ENCODE measurements around the gene OR9A4.

The OR9A4 gene

DNA sequence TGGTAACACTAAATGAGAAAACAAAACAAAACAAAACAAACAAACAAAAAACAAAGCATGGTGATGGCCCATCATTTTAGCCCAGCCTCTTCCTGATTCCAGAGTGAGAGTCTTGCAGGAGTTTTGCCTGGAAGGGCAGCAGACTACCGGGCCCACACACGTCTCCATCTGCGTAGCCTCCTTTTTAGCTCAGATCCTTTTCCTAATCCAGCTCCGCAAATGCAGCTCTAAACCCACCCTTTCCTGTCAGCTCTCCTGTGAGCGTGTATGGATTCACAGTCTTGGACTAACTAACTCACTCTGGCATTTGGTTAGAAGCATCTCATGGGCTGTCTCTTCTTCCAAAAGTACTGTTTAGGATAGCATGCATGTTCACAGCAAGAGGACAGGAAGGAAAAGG lies 14.0 kb downstream of the OR9A4 start:
- no peaks in the 10 kb centered on the region for H3K4me1 Mint-ChIP-seq
- no peak overlapping the region for H3K27ac Mint-ChIP-seq
- peaks cover 3% of the 10 kb centered on the region for H3K9me3 Mint-ChIP-seq
- no peaks in the 10 kb centered on the region for H3K36me3 Mint-ChIP-seq (ENCODE audit: low read depth)
- TF ChIP-seq, protein P1, sequence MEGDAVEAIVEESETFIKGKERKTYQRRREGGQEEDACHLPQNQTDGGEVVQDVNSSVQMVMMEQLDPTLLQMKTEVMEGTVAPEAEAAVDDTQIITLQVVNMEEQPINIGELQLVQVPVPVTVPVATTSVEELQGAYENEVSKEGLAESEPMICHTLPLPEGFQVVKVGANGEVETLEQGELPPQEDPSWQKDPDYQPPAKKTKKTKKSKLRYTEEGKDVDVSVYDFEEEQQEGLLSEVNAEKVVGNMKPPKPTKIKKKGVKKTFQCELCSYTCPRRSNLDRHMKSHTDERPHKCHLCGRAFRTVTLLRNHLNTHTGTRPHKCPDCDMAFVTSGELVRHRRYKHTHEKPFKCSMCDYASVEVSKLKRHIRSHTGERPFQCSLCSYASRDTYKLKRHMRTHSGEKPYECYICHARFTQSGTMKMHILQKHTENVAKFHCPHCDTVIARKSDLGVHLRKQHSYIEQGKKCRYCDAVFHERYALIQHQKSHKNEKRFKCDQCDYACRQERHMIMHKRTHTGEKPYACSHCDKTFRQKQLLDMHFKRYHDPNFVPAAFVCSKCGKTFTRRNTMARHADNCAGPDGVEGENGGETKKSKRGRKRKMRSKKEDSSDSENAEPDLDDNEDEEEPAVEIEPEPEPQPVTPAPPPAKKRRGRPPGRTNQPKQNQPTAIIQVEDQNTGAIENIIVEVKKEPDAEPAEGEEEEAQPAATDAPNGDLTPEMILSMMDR (IDR thresholded peaks at IDR 0.05; ENCODE audit: unreplicated experiment in 3 of 3): no peak
- H3K27me3 Mint-ChIP-seq (ENCODE audit: low read depth): no peaks in the 10 kb centered on the region
- no peak overlapping the region for H3K4me3 Mint-ChIP-seq

DNA sequence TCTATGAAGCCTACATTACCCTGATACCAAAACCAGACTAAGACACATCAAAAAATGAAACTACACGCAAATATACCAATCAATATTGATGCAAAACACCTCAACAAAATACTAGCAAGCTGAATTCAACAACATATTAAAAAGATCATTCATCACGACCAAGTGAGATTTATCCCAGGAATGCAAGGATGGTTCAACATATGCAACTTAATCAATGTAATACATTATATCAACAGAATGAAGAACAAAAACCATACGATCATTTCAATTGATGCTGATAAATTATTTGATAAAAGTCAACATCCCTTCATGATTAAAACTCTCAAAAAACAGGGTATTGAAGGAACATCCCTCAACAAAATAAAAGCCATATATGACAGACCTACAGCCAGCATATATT lies 24.9 kb downstream of the OR9A4 start:
- Mint-ChIP-seq H3K36me3 (ENCODE audit: low read depth) (no peaks in the 10 kb centered on the region), H3K4me1 (no peaks in the 10 kb centered on the region), H3K27ac (no peak overlapping the region), H3K27me3 (ENCODE audit: low read depth) (no peaks in the 10 kb centered on the region), H3K4me3 (no peak overlapping the region), H3K9me3 (peaks cover 24% of the 10 kb centered on the region)
- TF ChIP-seq, protein P1 (IDR thresholded peaks at IDR 0.05; ENCODE audit: unreplicated experiment in 3 of 3): no peak

DNA sequence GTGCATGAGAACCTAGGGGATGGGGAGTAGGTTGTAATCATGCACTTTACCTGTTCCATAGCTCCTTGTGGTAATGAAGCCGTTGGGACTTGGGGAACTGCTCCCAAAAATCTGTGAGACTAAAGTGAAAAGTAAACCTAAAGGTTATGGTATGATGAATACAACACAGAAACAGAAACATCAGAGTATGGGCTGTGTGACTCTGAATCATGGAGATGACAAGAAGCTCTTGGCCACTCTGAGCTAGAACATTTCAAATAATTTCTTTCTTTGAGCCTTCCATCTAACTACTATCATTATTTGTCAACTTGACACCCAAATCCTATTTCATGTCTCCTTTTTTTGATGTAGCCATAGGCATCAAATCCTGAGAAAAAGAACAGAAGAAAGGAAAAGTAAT lies 27.6 kb downstream of the OR9A4 start:
- Mint-ChIP-seq H3K4me1 (no peaks in the 10 kb centered on the region), H3K36me3 (ENCODE audit: low read depth) (no peaks in the 10 kb centered on the region), H3K27ac (no peak overlapping the region), H3K27me3 (ENCODE audit: low read depth) (no peaks in the 10 kb centered on the region), H3K4me3 (no peak overlapping the region), H3K9me3 (peaks cover 22% of the 10 kb centered on the region)
- TF ChIP-seq, protein P1 (IDR thresholded peaks at IDR 0.05; ENCODE audit: unreplicated experiment in 3 of 3): no peak

DNA sequence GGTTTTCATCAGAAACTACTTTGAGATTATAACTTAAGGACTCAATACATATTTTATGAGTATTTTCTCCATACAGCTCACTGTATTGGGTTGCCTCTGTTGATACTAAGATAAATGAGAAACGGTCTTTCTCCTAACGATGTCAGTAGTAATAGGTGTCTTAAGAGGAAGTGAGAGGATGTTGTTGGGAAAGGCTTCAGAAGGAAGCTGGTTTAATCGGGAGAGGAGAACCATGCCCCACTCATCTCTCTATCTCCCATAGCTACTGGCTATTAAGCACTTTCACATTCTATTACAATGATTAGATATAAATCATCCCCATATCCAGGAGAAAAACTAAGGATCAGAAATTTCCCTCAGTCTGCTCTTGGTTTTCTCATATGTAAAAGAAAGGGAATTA lies 28.6 kb downstream of the OR9A4 start:
- H3K9me3 Mint-ChIP-seq: peaks cover 14% of the 10 kb centered on the region
- no peak overlapping the region for H3K27ac Mint-ChIP-seq
- H3K27me3 Mint-ChIP-seq (ENCODE audit: low read depth): no peaks in the 10 kb centered on the region
- H3K4me3 Mint-ChIP-seq: no peak overlapping the region
- no peaks in the 10 kb centered on the region for H3K4me1 Mint-ChIP-seq
- H3K36me3 Mint-ChIP-seq (ENCODE audit: low read depth): no peaks in the 10 kb centered on the region
- TF ChIP-seq, protein P1 (IDR thresholded peaks at IDR 0.05; ENCODE audit: unreplicated experiment in 3 of 3): no peak

DNA sequence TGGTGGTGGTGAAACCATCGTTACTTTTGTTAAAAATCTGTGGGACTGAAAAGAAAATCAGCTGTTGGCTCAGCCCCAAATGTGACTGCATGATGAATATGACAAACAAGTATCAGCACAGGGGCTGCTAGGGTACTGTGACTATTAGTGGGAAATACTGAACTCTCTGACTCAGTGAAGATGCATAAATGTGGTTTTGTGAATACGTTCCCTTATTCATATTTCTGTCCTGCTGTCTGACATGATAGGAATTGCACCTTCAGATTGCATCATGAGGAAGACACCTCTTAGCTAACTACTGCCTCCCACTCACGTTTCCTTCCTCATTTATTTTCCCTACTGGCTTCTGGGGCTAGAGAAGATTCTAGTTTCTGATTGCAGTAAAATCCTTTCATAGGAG lies 29.2 kb downstream of the OR9A4 start:
- Mint-ChIP-seq H3K27me3 (ENCODE audit: low read depth) (no peaks in the 10 kb centered on the region), H3K36me3 (ENCODE audit: low read depth) (no peaks in the 10 kb centered on the region), H3K9me3 (peaks cover 11% of the 10 kb centered on the region), H3K27ac (no peak overlapping the region), H3K4me1 (no peaks in the 10 kb centered on the region), H3K4me3 (no peak overlapping the region)
- TF ChIP-seq, protein P1 (IDR thresholded peaks at IDR 0.05; ENCODE audit: unreplicated experiment in 3 of 3): no peak

DNA sequence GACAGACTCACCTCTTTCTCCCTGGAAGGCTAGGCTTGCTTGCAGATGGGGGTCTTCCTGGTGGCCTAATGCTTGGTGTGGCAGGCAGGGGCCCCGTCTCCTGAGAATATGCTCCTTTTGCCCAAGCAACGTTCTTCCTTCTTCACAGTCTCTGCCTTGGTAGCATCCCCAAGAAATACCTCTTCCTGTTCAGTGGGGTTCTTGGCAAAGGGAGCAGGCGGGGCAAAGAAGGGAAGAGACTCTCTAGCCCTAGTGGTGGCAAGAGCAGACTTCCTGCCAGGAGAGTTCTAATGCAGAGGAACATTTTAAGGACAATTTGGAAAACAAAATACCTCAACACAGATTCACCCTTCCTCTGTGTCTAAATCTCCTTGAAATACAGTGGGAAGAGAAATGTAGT lies 30.6 kb downstream of the OR9A4 start, which contains the start of gene CLEC5A:
Gene CLEC5A (minus strand): TSS at position 179 of the 400 bp plus-strand sequence. CDS start 682 bp downstream, outside the sequence.
- no peaks in the 10 kb centered on the region for H3K36me3 Mint-ChIP-seq (ENCODE audit: low read depth)
- no peak within 1 kb of the TSS for H3K4me3 Mint-ChIP-seq
- no peak within 1 kb of the TSS for H3K27ac Mint-ChIP-seq
- no peaks in the 10 kb centered on the region for H3K9me3 Mint-ChIP-seq
- TF ChIP-seq, protein P1 (IDR thresholded peaks at IDR 0.05; ENCODE audit: unreplicated experiment in 3 of 3): no peak
- no peaks in the 10 kb centered on the region for H3K4me1 Mint-ChIP-seq
- no peaks in the 10 kb centered on the region for H3K27me3 Mint-ChIP-seq (ENCODE audit: low read depth)

Data from nephron (organoid).